ENCODE measurements around the gene RALY. TPM values are rescaled to one million over a fixed set of nuclear protein-coding genes. Genes with fewer than 3 reads are reported as not detected.

Gene RALY
- total RNA-seq, 1 experiment from 2014 or later: 298 TPM

DNA sequence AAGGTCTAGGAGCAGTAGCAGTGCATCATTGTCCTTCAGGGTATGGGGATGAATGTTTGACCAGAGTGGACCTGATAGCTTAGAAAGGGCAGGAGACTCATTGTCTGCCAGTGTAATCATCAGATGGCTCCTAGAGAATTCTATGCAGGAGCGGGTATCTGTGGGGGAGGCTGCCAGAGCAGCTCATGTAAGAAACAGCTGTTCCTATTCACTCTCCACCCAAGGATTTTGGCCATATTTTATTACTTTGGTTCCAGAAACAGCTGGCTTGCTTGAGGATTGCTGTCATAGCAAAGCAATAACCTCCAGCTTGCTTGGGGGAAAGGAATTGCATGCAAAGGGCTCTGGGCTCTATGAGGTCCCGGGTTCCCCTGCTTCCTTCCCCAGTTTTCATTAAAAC is 44.1 kb downstream of the RALY start:
- DNase-seq: no peak
- no peak overlapping the region for H3K27ac Mint-ChIP-seq (ENCODE audit: unreplicated experiment)
- peaks cover 3% of the 10 kb centered on the region; the same call in 1 of the 2 replicates for H3K36me3 ChIP-seq (ENCODE audit: control insufficient read depth, insufficient read depth, low read length)
- H3K9me3 Mint-ChIP-seq (ENCODE audit: unreplicated experiment): no peaks in the 10 kb centered on the region
- BruUV-seq (replicated peaks): no TSS peak
- H3K27me3 Mint-ChIP-seq (ENCODE audit: insufficient read depth, unreplicated experiment): no peaks in the 10 kb centered on the region
- peaks cover 33% of the 10 kb centered on the region for H3K36me3 Mint-ChIP-seq (ENCODE audit: insufficient read depth, unreplicated experiment)
- intact Hi-C loops (cut with micrococcal nuclease; ENCODE audit: unreplicated experiment): no loop called here
- peaks cover 10% of the 10 kb centered on the region; the same call in 1 of the 2 replicates for H3K4me1 ChIP-seq
- H3K4me3 ChIP-seq (ENCODE audit: low read depth, low read length): no peak overlapping the region
- H3K4me3 Mint-ChIP-seq (ENCODE audit: unreplicated experiment): no peak overlapping the region
- POLR2A ChIA-PET: interaction anchor here (1.3 kb wide), 1 partner anchor 44 kb away, joined by 4 read pairs; the partner anchor contains the start of gene RALY
- H3K27me3 ChIP-seq (replicated peaks; ENCODE audit: control insufficient read depth, insufficient read depth, low read length): no peaks in the 10 kb centered on the region
- TF ChIP-seq, protein P1, sequence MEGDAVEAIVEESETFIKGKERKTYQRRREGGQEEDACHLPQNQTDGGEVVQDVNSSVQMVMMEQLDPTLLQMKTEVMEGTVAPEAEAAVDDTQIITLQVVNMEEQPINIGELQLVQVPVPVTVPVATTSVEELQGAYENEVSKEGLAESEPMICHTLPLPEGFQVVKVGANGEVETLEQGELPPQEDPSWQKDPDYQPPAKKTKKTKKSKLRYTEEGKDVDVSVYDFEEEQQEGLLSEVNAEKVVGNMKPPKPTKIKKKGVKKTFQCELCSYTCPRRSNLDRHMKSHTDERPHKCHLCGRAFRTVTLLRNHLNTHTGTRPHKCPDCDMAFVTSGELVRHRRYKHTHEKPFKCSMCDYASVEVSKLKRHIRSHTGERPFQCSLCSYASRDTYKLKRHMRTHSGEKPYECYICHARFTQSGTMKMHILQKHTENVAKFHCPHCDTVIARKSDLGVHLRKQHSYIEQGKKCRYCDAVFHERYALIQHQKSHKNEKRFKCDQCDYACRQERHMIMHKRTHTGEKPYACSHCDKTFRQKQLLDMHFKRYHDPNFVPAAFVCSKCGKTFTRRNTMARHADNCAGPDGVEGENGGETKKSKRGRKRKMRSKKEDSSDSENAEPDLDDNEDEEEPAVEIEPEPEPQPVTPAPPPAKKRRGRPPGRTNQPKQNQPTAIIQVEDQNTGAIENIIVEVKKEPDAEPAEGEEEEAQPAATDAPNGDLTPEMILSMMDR (IDR thresholded peaks at IDR 0.05; ENCODE audit: insufficient read depth in 1 of 2, low read depth in 1 of 2, low read length in 1 of 2, severe bottlenecking in 1 of 2, unreplicated experiment in 1 of 2): no peak
- CTCF ChIA-PET: interaction anchor here (1.4 kb wide), 2 partner anchors 16 to 32 kb away, joined by 4 read pairs; no protein-coding TSS in a partner anchor
- H3K4me1 Mint-ChIP-seq (ENCODE audit: low read depth, unreplicated experiment): peaks cover 15% of the 10 kb centered on the region
- no peaks in the 10 kb centered on the region for H3K9me3 ChIP-seq

DNA sequence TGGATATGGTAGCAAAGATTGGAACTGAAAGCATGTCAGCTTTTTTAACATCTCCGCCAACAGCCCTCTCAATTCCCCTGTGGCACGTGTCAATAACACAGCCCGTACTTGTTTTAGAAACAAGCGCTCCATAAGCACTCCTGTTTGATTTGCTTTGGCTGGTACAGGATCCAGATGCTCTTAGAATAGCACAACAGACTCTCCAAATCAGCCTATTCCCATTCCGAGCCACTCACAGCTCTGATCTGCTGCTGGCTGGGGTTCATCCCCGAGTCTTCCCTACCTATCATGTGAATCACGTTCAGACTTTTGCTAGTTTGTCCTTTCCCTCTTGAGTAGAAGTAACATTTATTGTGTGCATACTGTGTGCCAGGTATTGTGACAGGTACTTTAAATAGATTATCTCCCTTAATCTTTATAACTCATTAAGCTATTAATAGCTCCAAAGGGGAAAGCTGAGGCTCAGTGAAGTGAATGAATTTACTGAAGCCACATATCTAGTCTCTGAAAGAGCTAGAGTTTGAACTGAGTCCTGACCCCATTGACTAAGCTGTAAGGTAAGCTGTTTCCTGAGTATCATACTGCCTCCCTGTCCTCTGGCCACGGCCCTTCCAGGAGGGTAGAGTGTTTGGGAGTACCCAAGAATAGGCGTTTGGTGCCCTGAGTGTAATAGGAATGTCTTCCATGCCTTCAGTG is 46.7 kb downstream of the RALY start:
- no peak overlapping the region for H3K27ac Mint-ChIP-seq (ENCODE audit: unreplicated experiment)
- BruUV-seq (replicated peaks): no TSS peak
- Histone ChIP-seq H3K27me3 (replicated peaks; ENCODE audit: control insufficient read depth, insufficient read depth, low read length) (no peaks in the 10 kb centered on the region), H3K9me3 (no peaks in the 10 kb centered on the region), H3K36me3 (ENCODE audit: control insufficient read depth, insufficient read depth, low read length) (peaks cover 1% of the 10 kb centered on the region; the same call in 1 of the 2 replicates), H3K4me3 (ENCODE audit: low read depth, low read length) (no peak overlapping the region), H3K4me1 (peaks cover 21% of the 10 kb centered on the region)
- H3K36me3 Mint-ChIP-seq (ENCODE audit: insufficient read depth, unreplicated experiment): peaks cover 21% of the 10 kb centered on the region
- intact Hi-C loops (cut with micrococcal nuclease; ENCODE audit: unreplicated experiment): no loop called here
- peaks cover 28% of the 10 kb centered on the region for H3K4me1 Mint-ChIP-seq (ENCODE audit: low read depth, unreplicated experiment)
- TF ChIP-seq, protein P1 (IDR thresholded peaks at IDR 0.05; ENCODE audit: insufficient read depth in 1 of 2, low read depth in 1 of 2, low read length in 1 of 2, severe bottlenecking in 1 of 2, unreplicated experiment in 1 of 2): no peak
- H3K4me3 Mint-ChIP-seq (ENCODE audit: unreplicated experiment): no peak overlapping the region
- CTCF ChIA-PET: no interaction called here
- POLR2A ChIA-PET: interaction anchor here (0.5 to 1.4 kb wide), 2 partner anchors 47 to 1678 kb away, joined by 6 to 10 read pairs; partner anchors contain the start of gene RALY
- DNase-seq: no peak
- no peaks in the 10 kb centered on the region for H3K9me3 Mint-ChIP-seq (ENCODE audit: unreplicated experiment)
- no peaks in the 10 kb centered on the region for H3K27me3 Mint-ChIP-seq (ENCODE audit: insufficient read depth, unreplicated experiment)

DNA sequence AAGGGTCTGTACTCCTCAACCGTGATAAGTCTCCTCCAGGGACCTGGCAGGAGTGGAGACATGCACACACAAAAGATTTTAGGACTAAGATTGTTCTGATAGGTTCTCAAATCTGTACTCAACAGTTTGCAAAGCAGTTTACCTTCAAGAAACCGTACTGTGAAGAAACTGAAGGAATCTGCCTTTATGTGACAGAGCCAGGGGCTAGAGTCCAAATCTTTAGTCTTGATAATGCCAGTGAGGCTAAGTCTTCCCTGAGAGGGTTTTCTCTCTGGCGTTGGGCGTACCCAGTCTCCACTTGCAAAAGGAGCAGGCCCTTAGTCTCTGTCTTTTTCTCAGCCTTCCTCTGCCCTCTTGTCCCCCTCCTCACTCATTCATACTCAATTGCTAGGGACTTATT is 47.5 kb downstream of the RALY start:
- no peak overlapping the region for H3K4me3 Mint-ChIP-seq (ENCODE audit: unreplicated experiment)
- H3K4me3 ChIP-seq (ENCODE audit: low read depth, low read length): no peak overlapping the region

More for the DNA sequence above, 47.5 kb downstream of the RALY start:
- H3K36me3 Mint-ChIP-seq (ENCODE audit: insufficient read depth, unreplicated experiment): peaks cover 21% of the 10 kb centered on the region
- intact Hi-C loops (cut with micrococcal nuclease; ENCODE audit: unreplicated experiment): no loop called here
- H3K27ac Mint-ChIP-seq (ENCODE audit: unreplicated experiment): no peak overlapping the region
- TF ChIP-seq, protein P1 (IDR thresholded peaks at IDR 0.05; ENCODE audit: insufficient read depth in 1 of 2, low read depth in 1 of 2, low read length in 1 of 2, severe bottlenecking in 1 of 2, unreplicated experiment in 1 of 2): no peak
- H3K4me1 Mint-ChIP-seq (ENCODE audit: low read depth, unreplicated experiment): peaks cover 36% of the 10 kb centered on the region
- POLR2A ChIA-PET: interaction anchor here (0.5 to 1.4 kb wide), 2 partner anchors 48 to 1678 kb away, joined by 6 to 10 read pairs; partner anchors contain the start of gene RALY
- BruUV-seq (replicated peaks): no TSS peak
- no peaks in the 10 kb centered on the region for H3K27me3 Mint-ChIP-seq (ENCODE audit: insufficient read depth, unreplicated experiment)
- Histone ChIP-seq H3K36me3 (ENCODE audit: control insufficient read depth, insufficient read depth, low read length) (peaks cover 1% of the 10 kb centered on the region; the same call in 1 of the 2 replicates), H3K4me1 (peaks cover 29% of the 10 kb centered on the region), H3K27me3 (replicated peaks; ENCODE audit: control insufficient read depth, insufficient read depth, low read length) (no peaks in the 10 kb centered on the region), H3K9me3 (no peaks in the 10 kb centered on the region)
- H3K9me3 Mint-ChIP-seq (ENCODE audit: unreplicated experiment): no peaks in the 10 kb centered on the region
- CTCF ChIA-PET: no interaction called here
- no peak for DNase-seq

All from Caco-2 (cell line).